OCI-LY3 (cell line): ENCODE results near the gene NKAIN2.

Experiments used
- H2AFZ ChIP-seq: fragments of 200-600, 300-600 bp; shearing (Covaris generic); 2 replicates; pipeline ENCODE4 v1.6.0; 2014; ENCODE audit warnings: antibody characterized with exemption, low read depth, low read length
- H3K27ac ChIP-seq: fragments of 200-600, 300-600 bp; sonication (generic); 2 replicates; pipeline ENCODE4 v1.5.1; 2014; ENCODE audit warnings: mild to moderate bottlenecking, low read length, moderate library complexity, mixed read lengths
- H3K27me3 ChIP-seq: fragments of 200-600, 300-600 bp; sonication (generic); 2 replicates; pipeline ENCODE4 v1.6.1; 2014; ENCODE audit warnings: low read depth, low read length, mixed read lengths
- H3K36me3 ChIP-seq: fragments of 200-600, 300-600 bp; sonication (generic); replicated peaks from 2 replicates; pipeline ENCODE3; 2014; ENCODE audit warnings: low read depth, low read length, mixed read lengths
- H3K4me1 ChIP-seq: fragments of 300-600, 200-600 bp; sonication (generic); 2 replicates; pipeline ENCODE4 v1.6.1; 2014; ENCODE audit warnings: low read length, mixed read lengths
- H3K4me2 ChIP-seq: fragments of 200-600, 300-600 bp; sonication (generic); 2 replicates; pipeline ENCODE4 v1.6.1; 2014; ENCODE audit warnings: low read length, mixed read lengths
- H3K4me3 ChIP-seq: fragments of 300-600, 200-600 bp; sonication (generic); 2 replicates; pipeline ENCODE4 v1.5.1; 2014; ENCODE audit warnings: antibody characterized with exemption, mild to moderate bottlenecking, low read length, moderate library complexity
- H3K79me2 ChIP-seq: fragments of 300-600, 200-600 bp; shearing (Covaris generic); 2 replicates; pipeline ENCODE4 v1.6.1; 2014; ENCODE audit warnings: mild to moderate bottlenecking, low read length, mixed read lengths
- H3K9ac ChIP-seq: fragments of 300-600, 200-600 bp; shearing (Covaris generic); 2 replicates; pipeline ENCODE4 v1.6.0; 2014; ENCODE audit warnings: mild to moderate bottlenecking, low read length, moderate library complexity
- H3K9me3 ChIP-seq: fragments of 200-600, 300-600 bp; shearing (Covaris generic); 2 replicates; pipeline ENCODE4 v1.6.1; 2014; ENCODE audit warnings: low read length, mixed read lengths; ENCODE audit not compliant: insufficient read depth
- H4K20me1 ChIP-seq: fragments of 200-600, 300-600 bp; sonication (generic); 2 replicates; pipeline ENCODE4 v1.6.1; 2016; ENCODE audit warnings: low read length, mixed read lengths; ENCODE audit not compliant: insufficient read depth
- CTCF ChIP-seq: fragments of 200-600, 300-600 bp; sonication (generic); IDR thresholded peaks from 2 replicates; pipeline ENCODE4 v1.5.1; 2014; ENCODE audit warnings: antibody characterized with exemption, low read length, low read depth
- EZH2phosphoT487 ChIP-seq: fragments of 200-600 bp; shearing (Covaris generic); IDR thresholded peaks from 2 replicates; pipeline ENCODE4 v1.6.1; 2018; ENCODE audit warnings: antibody characterized with exemption, mixed run types, low read depth

The NKAIN2 gene

GRCh38 chr6:124674042-124674441, 870.4 kb downstream of the NKAIN2 start:
- Histone ChIP-seq H3K9ac (no peak overlapping the region), H2AFZ (no peak overlapping the region), H3K4me3 (no peak overlapping the region), H4K20me1 (no peaks in the 10 kb centered on the region), H3K4me1 (no peaks in the 10 kb centered on the region), H3K79me2 (no peaks in the 10 kb centered on the region), H3K36me3 (no peaks in the 10 kb centered on the region), H3K4me2 (no peak overlapping the region), H3K9me3 (no peaks in the 10 kb centered on the region), H3K27ac (no peak overlapping the region), H3K27me3 (no peaks in the 10 kb centered on the region)
- no peak for TF ChIP-seq EZH2phosphoT487
- TF ChIP-seq CTCF = no peak

GRCh38 chr6:124676033-124676432, 872.4 kb downstream of the NKAIN2 start:
- Histone ChIP-seq H3K9ac (no peak overlapping the region), H2AFZ (no peak overlapping the region), H3K79me2 (no peaks in the 10 kb centered on the region), H3K9me3 (no peaks in the 10 kb centered on the region), H3K27ac (no peak overlapping the region), H4K20me1 (no peaks in the 10 kb centered on the region), H3K4me1 (no peaks in the 10 kb centered on the region), H3K4me2 (no peak overlapping the region), H3K36me3 (no peaks in the 10 kb centered on the region), H3K27me3 (no peaks in the 10 kb centered on the region), H3K4me3 (no peak overlapping the region)
- TF ChIP-seq CTCF (no peak), EZH2phosphoT487 (no peak)

GRCh38 chr6:124677874-124678273, 874.2 kb downstream of the NKAIN2 start:
- no peaks in the 10 kb centered on the region for H3K79me2 ChIP-seq
- H3K4me1 ChIP-seq = no peaks in the 10 kb centered on the region
- H3K4me2 ChIP-seq = no peak overlapping the region
- H3K27me3 ChIP-seq = no peaks in the 10 kb centered on the region
- H4K20me1 ChIP-seq = no peaks in the 10 kb centered on the region
- no peak for TF ChIP-seq CTCF
- no peak for TF ChIP-seq EZH2phosphoT487
- no peaks in the 10 kb centered on the region for H3K36me3 ChIP-seq
- no peak overlapping the region for H3K4me3 ChIP-seq
- H3K27ac ChIP-seq = no peak overlapping the region
- H3K9me3 ChIP-seq = no peaks in the 10 kb centered on the region
- no peak overlapping the region for H2AFZ ChIP-seq
- no peak overlapping the region for H3K9ac ChIP-seq

- Histone ChIP-seq H3K4me3 (no peak overlapping the region), H3K4me1 (no peaks in the 10 kb centered on the region), H3K4me2 (no peak overlapping the region), H3K79me2 (no peaks in the 10 kb centered on the region), H3K27me3 (no peaks in the 10 kb centered on the region), H2AFZ (no peak overlapping the region), H3K9me3 (no peaks in the 10 kb centered on the region), H3K9ac (no peak overlapping the region), H4K20me1 (no peaks in the 10 kb centered on the region), H3K36me3 (no peaks in the 10 kb centered on the region), H3K27ac (no peak overlapping the region)
- TF ChIP-seq EZH2phosphoT487 (no peak), CTCF (no peak)
Measured at GRCh38 chr6:124679387-124679786, 875.7 kb downstream of the NKAIN2 start.
